Activated T-helper 1 cell treated with Interleukin-2 at 50 U/mL for 16 hours (primary cell): ENCODE data around the gene POC1A.

Experiments used
- DNase-seq: peaks from one replicate; pipeline ENCODE4 v3.0.0-alpha.2; 2020; ENCODE audit warnings: low read depth

POC1A gene

DNA sequence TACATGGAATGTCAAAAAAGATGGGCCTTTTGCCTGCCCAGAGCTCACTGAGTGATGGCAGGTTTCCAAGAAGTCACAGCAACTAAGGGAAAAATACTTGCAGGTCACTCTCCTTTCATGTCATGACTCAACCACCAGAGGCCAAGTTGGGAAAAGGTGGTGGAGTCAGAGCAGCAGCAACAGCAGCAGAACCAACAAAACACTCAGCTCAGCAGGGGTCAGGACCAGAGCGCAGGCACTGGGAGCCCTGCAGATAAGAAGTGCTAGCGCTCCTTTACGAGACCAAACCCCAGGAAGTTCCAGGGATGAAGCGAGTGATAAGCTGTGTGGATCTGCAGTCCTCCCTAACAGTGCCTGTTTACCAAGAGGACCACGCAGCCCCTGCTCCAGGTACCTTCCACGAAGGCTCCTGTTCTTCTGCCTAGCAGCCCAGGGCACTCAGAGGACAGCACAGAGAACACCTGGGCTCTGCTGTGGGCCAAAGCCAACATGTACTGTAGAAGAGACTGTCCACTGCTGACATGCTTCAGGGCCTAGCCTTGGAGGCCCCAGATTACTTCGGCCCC, 26.0 kb downstream of the POC1A start:
- no peak for DNase-seq

GRCh38 chr3:52126500-52126899, 27.7 kb downstream of the POC1A start:
- no peak for DNase-seq

DNA sequence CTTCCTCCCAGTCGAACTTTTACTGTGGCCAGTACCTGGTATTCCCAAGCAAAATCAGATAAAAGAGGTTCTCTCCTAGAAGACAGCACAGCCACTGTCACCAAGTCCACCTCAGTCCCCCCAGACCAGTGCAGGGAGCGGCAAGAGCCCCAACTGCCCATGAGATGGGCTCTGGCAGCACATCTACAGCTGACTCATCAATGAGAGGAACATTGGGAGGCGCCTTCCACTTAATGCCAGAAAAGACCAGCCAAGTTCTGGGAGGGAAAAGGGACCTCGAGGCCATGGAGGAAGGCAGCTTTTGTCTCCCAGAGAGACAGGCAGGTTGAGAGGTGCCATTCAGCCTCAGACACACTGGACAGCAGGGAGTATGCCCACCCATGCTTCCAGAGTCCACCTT, 28.2 kb downstream of the POC1A start:
- DNase-seq, result no peak

DNA sequence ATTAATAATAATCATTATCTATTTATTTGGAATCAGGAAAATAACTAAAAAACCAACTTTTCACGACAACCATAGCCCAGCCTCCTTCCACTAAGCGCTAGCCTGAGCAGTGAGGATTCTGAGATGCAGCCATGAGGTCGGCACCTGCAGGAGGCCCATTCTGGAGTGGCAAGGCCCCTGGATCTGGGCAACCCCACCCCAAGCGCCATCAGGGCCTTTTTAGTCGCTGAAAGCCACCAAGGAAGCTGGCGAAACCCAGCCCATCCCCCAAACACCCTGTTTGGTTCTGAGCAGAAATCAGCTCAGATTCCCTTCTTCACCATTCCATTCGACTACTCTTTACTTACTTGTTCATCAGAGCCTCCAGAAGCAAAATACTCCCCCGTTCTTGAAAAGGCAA, 29.5 kb downstream of the POC1A start:
- no peak for DNase-seq

- no peak for DNase-seq
Measured at GRCh38 chr3:52124126-52124525, 30.1 kb downstream of the POC1A start.

GRCh38 chr3:52123106-52123725, 31.0 kb downstream of the POC1A start:
- DNase-seq, result peak; percentile 65

- DNase-seq, result no peak
Measured at GRCh38 chr3:52122491-52122890, 31.7 kb downstream of the POC1A start.

DNA sequence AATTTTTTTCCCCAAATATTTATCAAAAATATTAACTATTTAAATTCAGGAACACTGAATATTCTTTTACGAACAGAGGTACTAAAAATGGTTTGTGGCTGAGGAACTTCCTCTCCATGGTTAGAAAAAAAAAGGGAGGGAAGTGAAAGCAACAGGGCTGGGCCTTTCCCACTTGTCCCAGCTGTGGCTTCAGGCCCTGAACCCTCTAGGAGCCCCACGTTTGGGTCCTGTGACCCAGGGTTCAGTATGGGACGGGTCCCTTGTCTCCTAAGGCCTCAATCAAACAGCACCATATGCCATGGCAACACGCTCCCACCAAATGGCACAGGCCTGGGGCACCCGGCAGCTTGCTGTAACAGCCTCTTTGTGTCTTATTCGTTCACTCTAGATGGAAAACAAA, 32.4 kb downstream of the POC1A start:
- no peak for DNase-seq

DNA sequence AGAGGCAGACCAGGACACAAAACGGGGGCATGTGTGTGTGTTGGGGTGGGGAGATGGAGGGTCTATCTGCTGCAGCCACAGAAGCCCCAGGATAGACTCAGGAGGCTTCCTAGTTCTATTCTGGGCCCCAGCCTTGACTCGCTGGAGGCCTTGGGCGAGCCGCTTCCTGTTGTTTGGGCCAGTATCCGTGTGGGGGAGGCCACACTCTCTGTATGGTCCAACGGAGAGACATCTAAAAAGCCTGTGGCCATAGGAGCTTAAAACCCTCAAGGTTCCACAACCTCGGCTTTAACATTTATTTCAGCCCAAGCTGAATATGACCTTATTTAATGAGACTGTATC, 32.8 kb downstream of the POC1A start:
- no peak for DNase-seq

DNA sequence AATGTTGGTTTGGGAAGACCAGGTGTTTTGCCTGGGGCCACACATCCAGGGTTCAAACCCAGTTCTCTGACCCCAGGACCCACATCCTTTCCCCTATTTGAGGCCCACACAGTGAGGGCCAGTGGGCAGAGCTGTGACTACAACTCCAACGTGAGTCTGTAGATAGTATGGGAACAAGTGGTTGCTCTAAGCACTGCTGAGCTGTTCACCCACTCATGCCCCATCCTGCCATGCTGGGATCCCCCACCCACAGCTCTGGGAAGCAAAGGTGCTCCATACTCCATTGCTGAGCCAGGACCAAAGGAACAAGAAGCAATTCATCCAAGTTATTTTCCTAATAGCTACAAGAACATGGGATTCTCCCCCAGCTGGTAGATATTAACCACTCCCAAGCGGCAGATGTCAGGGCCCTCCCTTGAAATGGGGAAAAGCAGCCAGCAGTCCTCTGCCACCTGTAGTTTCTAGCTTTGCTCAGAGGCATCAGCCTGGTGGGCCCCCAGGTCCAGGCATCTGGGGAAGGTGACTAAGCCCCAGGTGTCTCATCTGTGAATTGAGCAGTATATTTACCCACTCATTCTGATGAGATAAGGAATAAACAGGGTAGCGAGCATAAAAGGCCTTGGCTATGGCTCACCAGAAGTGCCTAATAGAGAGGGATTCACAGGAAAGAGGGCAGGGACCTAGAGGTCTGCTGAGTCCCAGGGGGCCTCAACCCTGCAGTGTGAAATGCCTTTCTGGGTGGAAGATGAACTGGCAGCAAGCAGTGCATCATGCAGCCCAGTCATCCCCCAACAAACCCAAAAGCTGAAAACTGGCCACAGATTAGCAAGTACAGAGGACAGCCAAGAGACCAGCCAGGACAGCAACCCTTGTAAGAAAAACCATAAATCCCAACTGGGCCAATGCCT, 33.4 kb downstream of the POC1A start:
- DNase-seq, result no peak

- no peak for DNase-seq
Measured at GRCh38 chr3:52119826-52120225, 34.4 kb downstream of the POC1A start.

- no peak for DNase-seq
Measured at GRCh38 chr3:52119099-52119498, 35.1 kb downstream of the POC1A start.

- DNase-seq, result no peak
Measured at GRCh38 chr3:52118156-52118875, 35.9 kb downstream of the POC1A start.

GRCh38 chr3:52117537-52117936, 36.7 kb downstream of the POC1A start:
- DNase-seq, result no peak

DNA sequence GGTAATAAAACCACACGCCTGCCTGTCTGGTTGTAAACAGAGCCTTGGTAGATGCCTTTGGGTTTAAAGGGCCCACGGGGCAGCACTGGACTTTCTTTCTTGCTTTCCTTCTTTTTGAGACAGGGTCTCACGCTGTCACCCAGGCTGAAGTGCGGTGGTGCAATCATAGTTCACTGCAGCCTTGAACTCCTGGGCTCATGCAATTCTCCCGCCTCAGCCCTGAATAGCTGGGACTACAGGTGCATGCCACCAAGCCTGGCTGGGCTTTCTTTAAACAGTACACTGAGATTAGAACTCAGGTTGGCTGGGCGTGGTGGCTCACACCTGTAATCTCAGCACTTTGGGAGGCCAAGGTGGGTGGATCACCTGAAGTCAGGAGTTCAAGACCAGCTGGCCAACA, 42.2 kb downstream of the POC1A start:
- no peak for DNase-seq

DNA sequence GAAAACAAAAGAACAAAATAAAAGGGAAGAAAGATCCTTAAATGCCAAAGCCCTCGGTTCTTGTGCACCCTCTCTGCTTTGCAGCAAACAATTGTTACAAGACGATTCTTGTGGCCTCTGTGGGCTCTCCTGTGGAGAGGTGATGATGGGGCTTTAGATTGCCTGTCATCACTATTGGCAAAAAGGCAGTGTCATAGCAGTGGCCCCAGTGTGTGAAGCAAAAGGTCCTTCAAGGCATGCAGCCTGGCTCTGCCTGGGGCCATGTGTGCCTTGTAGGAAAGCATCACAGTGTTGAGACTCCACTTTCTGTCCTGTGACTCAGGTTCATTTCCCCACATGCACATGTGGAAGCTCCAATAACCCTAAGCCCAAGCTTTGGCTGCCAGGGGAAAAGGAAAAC, 43.7 kb downstream of the POC1A start:
- no peak for DNase-seq

- DNase-seq, result no peak
Measured at GRCh38 chr3:52109611-52110301, 44.5 kb downstream of the POC1A start.

DNA sequence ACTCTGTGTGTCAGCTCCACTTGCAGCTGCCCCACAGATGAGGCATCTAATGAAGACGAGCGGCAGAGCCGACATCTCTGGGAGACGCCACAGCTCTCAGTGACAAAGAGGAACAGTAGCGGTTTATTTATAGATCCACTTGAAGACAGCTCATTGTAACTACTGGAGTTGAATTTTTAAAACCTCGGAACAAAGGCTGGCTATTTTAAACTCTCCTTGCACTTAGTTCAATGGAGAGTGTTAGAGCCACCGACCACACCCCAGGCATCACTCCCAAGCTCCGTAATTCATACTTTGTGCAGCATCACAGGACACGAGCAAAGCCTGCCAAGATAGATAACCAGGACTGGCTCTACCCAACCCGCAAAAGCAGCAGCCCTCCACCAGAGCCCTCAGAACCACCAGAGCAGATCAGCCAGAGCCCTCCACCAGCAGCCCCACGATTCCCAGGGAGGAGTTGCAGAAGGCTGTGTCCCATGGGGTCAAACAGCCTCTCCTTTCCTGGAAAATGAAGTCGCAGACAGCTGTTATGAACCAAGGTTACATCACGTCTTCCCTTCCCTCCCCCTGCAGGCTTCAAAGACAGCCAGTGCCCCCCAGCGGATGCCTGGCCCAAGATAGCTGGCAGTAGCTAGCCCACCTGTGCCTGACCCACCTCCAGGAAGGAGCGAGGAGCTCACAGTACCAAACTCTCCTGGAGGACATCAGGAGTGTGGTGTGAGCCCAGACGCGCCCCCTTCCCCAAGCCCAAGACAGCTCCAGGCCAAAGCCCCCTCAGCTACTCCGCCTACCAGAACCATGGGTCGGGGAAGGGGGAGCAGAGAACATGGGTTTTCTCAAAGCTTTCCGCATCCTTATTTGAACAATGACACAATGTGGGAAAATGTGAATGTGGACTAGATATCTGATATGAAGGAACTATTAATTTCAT, 45.7 kb downstream of the POC1A start:
- no peak for DNase-seq

GRCh38 chr3:52106951-52107611, 47.1 kb downstream of the POC1A start:
- no peak for DNase-seq
